Lung microvascular endothelial cell (primary cell): ENCODE data around the gene TSPEAR. TPM values are rescaled to one million over a fixed set of nuclear protein-coding genes. Genes with fewer than 3 reads are reported as not detected.
A peak's percentile ranks its signal among the peaks of the same experiment; 100 is the strongest.
"Not testable (repeated sequence)": the region's sequence is repeated elsewhere in the genome, so short reads cannot be mapped to it uniquely, and the experiment has no call there.

Experiments used
- DNase-seq, 2 donors: peaks; one replicate each; pipeline versions ENCODE4 v3.0.0 to v3.0.0-alpha.2; 2010; ENCODE audit warnings: low read depth in 2 of 2
- total RNA-seq: library from RNA; depleted of rRNA; stranded (reverse); fragments of >200 nt; gene quantifications from 2 replicates; pipeline ENCODE4 v1.2.1, GENCODE V29; 2014

Gene TSPEAR
- total RNA-seq, 1 donor from 2014 or later, result under 0.01 TPM

- DNase-seq, result no peak
Measured at GRCh38 chr21:44551340-44551961, 159.9 kb downstream of the TSPEAR start, which contains the start of gene KRTAP10-2. TSS of gene KRTAP10-2 (minus strand) at chr21:44551505. CDS start at chr21:44551458, 47 bp downstream.

GRCh38 chr21:44550807-44551206 lies 160.6 kb downstream of the TSPEAR start:
- no peak for DNase-seq

- DNase-seq, result not testable (repeated sequence)
Measured at GRCh38 chr21:44550285-44550684, 161.1 kb downstream of the TSPEAR start.

GRCh38 chr21:44549525-44550211 lies 161.7 kb downstream of the TSPEAR start:
- no peak for DNase-seq

- peak in 1 of 2 donors; percentile 23 for DNase-seq
Measured at GRCh38 chr21:44548922-44549321, 162.4 kb downstream of the TSPEAR start.

DNA sequence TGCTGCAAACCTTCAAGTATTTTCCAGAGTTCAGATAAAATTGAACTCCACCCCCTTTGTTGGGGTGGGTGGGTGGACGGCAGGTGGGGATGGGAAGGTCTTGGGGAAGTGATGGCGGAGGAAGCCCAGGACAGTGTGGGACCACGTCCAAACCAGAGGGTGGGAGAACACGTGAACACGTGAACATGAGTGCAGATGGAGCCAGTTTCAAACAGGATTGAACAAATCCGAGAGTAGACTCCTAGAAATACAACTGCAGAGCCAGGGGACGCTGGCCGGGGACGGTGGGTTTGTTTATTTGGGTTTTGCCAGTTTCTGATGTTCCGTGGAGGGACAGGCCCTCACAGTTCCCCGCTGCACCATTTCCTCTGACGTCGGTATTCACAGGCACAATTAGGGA lies 163.0 kb downstream of the TSPEAR start:
- no peak for DNase-seq

GRCh38 chr21:44547656-44548331 lies 163.6 kb downstream of the TSPEAR start:
- no peak for DNase-seq

GRCh38 chr21:44544566-44544965 lies 166.8 kb downstream of the TSPEAR start:
- no peak for DNase-seq

- DNase-seq, result no peak
Measured at GRCh38 chr21:44542716-44543115, 168.7 kb downstream of the TSPEAR start.

- no peak for DNase-seq
Measured at GRCh38 chr21:44540741-44541288, 170.6 kb downstream of the TSPEAR start.

GRCh38 chr21:44539991-44540666 lies 171.2 kb downstream of the TSPEAR start, which contains the start of gene KRTAP10-1:
TSS of gene KRTAP10-1 (minus strand) at chr21:44540195. CDS start at chr21:44540150, 45 bp downstream.
- DNase-seq, result no peak

- DNase-seq, result no peak
Measured at GRCh38 chr21:44539046-44539445, 172.3 kb downstream of the TSPEAR start.

DNA sequence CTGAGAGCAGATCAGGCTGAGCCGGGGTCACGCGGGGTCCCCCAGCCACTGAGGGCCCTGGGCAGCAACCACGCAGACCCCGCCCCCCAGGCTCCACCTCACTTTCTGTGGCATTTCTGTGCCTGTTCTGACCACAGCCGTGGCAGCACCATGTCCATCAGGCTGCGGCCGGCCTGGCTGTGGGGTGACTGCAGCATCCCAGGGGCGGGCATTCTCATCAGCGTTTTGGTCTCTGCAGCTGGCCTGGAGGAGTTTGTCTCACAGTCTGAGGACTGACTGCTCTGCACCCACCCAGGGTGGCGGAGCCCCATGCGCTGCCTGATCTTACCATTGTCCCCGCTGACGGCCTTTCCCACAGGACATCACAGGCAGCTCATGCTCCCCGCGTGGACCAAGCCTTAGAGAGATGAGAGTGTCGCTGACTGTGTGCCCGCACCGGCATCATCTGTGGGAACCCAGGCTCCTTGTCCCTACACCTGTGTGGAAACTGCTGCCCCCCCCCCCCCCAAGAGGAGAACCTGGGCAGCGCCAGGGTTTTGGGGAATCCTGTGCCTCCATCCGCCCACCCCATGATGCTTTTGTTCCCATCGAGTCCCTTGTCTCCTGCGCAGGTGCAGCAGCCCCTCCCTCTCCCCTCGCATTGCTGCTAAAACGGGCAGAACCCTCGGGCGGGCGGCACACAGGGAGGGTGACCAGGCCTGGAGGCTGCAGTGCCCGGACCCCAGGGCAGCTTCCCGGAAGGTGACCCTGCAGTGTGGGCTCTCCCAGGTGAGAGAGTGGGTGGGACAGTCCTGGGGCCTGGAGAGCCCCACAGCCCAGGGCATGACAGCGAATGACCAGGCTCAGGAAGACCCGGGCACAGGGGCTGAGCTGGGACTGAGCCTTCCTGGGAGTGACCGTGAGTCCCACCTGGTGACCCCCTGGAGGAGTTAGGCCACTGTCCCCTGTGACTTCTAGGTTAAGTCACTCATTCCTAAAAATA lies 173.2 kb downstream of the TSPEAR start:
- no peak for DNase-seq

GRCh38 chr21:44535963-44536362 lies 175.4 kb downstream of the TSPEAR start:
- no peak for DNase-seq

DNA sequence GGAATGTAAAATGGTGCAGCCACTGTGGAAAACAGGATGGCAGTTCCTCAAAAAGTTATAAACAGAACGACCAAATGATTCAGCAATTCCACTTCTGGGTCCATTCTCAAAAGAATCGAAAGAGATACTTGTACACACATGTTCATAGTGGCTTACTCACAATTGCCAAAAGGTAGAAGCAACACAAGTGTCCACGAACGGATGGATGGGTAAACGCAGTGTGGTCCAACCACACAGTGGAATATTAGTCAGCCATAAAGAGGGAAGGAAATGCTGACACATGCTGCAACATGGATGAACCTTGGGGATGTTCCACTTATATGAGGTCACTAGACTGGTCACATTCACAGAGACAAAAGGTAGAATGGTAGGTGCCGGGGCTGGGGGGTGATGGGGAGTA lies 176.7 kb downstream of the TSPEAR start:
- DNase-seq, result no peak

- no peak for DNase-seq
Measured at GRCh38 chr21:44533891-44534627, 177.3 kb downstream of the TSPEAR start.

DNA sequence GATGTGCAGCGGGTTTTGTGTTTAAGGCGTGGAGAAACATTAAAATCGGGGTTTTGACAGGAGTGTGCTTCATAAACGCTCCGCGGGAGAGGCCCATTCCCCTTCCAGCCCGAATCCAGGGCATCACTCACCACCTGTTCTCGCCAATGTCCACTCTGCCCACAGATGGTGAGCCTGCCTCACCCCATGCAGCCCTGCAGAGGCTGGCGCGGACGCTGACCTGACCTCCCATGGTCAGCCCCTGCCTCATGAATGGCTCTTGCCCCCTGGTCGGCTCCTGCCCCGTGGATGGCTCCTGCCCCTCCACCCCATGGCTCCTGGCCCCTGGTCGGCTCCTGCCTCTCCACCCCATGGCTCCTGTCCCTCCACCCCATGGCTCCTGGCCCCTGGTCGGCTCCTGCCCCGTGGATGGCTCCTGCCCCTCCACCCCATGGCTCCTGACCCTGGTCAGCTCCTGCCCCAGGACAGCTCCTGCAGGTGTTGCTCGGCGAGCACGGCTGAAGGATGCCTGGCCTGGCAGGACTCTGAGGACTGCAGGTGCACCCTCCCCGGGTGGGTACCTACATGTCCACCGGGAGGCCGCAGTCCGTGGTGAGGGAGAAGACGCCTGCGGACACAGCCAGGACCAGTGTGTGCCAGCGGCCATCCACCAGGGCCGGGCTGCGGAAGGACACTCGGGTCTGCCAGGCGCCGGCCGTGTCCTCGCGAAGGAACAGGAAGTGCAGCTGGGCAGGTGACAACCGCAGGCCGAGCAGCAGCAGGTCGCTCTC lies 178.1 kb downstream of the TSPEAR start:
- no peak for DNase-seq

- no peak for DNase-seq
Measured at GRCh38 chr21:44532712-44533111, 178.7 kb downstream of the TSPEAR start.
